NCI-H1930 (cell line): ENCODE data around the gene MIOX.
"Not testable (repeated sequence)": the region's sequence is repeated elsewhere in the genome, so short reads cannot be mapped to it uniquely, and the experiment has no call there.

Experiments
- DNase-seq, 2 experiments: peaks; one replicate each; lab custom pipeline; 2025; lab: John Stamatoyannopoulos, UW

Gene MIOX

DNA sequence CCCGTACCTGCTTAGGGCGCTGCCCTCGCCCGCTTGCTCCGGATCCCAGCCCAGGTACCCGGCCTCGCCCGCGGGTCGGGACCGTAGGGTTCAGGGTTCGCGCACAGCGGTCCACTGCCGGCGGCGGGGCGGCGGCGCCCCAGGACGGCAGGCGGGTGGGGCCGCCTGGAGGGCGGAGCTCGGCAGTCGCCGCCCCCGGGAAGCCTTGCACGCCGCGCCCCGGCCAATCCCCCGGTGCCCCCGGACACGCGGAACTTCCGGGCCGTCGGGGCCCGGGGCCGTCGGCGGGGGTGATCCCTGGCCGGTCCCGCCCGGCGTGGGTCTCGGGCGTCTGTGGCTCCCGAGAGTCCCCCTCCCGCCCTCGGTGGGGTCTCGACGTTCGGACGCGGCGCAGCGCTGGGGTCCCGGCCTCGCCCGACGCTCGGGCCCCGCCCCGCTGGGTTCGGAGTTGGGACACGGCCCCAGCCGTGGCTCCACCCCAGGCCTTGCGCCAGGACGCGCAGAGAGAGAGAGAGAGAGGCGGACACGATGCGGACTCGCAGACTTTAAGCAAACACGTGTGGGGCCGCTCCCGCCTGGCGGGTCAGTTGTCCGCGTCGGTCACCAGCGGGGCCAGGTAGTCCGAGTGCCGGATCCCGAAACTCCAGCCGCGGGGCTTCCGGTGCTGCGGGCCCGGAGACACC lies 43.4 kb downstream of the MIOX start, which contains the start of gene TYMP:
TSS of gene TYMP (minus strand) at position 116 of the 683 bp plus-strand sequence. CDS start 303 bp downstream, outside the sequence.
- DNase-seq: peak in 1 of 2 experiments; percentile 43

DNA sequence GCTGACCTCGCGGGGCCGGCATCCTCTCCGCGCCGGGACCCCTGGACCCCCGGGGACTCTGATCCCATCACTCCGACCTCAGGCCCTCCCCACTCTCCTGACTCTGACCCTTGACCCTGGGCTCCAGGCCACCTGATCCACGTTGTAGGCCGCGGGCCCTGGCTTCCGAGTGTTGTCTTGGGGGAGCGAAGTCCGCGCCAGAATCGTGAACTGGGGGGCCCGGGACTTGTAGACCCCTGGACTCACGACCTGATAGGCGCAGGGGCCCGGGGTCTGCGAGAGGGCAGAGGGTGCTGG lies 43.9 kb downstream of the MIOX start:
- no peak for DNase-seq

DNA sequence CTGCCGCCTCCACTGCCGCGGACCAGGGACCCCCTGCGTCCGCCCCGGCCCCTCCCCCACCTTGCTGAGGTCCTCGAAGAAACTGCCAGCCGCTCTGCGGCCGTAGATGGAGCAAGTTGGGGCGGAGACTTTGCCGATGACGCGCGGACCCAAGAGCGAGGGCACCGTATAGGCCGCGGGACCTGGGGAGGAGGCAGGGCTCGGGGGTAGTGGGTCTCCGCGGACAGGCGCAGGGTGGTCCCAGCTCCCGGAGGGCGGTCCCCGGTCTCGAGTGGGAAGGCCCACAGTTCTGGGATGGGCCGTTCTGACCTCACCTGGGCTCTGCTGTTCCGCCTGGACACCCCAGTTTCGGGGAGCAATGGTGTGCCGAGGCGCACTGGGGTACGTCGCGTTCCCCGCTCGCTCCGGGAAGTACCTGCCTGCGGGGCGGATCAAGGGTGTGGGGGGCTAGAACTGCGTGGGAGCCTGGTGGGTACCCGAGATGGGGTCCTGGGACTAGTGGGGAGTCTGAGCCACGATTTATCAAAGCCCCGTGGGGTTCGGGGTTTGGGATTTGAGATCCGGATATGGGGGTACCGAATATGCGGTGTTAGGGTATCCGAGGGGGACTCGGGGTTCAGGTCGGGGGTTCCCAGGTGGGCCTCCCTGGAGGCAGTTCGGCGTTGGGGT lies 44.4 kb downstream of the MIOX start:
- DNase-seq: peak; percentile 59 to 74

DNA sequence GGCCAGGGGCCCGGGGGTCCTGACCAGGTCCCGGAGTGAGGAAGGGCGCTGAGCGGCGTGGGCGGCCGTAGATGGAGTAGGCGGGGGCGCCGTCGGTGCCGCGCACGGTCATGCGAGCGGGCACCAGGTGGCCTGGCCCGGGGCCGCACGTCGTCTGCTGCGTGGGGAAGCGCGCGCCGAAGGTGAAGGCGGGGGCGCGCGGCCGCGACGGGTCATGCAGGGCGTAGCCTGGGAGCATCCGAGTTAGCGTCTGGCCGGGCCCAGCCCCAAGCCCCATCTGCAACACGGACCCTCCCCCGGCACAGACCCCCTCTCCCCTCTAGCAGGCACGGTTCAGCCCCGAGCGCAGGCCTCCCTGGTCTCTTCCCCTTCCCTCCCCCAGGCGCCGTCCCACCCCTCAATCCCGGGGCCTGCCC lies 44.9 kb downstream of the MIOX start:
- peak in 1 of 2 experiments; percentile 35 for DNase-seq

DNA sequence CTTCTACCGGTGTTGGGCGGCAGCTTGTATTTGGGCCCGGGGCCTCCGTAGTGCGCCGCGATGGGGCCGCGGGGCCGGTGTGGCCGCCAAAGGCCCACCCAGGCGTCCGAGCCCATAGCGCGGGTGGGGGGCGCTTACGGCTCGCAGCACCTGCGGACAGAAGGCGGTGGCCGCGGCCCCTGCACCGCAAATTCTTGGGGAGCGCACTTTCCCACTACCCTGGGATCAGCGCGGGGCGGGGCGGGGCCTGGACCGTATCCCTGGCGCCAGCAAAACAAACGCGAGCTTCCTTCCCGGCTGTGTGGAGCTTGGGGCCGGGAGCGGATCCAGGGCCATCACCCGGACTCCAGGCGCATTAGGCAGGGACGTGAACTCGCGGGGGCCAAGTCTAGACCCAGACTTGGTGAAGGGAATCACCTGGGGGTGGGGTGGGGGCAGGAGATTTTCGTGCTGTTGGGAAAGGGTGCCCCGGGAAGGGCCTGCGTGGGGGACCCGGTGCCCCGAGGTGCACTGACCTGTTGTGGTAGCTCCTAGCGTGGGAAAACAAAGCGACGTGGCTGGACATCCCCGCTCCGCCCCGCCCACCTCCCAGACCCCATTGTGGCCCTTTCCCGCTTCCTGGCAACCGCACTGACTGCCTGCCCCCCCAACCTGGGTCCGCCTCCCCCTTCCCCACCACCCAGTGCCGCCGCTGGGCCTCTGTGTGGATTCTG lies 45.5 kb downstream of the MIOX start:
- no peak for DNase-seq

DNA sequence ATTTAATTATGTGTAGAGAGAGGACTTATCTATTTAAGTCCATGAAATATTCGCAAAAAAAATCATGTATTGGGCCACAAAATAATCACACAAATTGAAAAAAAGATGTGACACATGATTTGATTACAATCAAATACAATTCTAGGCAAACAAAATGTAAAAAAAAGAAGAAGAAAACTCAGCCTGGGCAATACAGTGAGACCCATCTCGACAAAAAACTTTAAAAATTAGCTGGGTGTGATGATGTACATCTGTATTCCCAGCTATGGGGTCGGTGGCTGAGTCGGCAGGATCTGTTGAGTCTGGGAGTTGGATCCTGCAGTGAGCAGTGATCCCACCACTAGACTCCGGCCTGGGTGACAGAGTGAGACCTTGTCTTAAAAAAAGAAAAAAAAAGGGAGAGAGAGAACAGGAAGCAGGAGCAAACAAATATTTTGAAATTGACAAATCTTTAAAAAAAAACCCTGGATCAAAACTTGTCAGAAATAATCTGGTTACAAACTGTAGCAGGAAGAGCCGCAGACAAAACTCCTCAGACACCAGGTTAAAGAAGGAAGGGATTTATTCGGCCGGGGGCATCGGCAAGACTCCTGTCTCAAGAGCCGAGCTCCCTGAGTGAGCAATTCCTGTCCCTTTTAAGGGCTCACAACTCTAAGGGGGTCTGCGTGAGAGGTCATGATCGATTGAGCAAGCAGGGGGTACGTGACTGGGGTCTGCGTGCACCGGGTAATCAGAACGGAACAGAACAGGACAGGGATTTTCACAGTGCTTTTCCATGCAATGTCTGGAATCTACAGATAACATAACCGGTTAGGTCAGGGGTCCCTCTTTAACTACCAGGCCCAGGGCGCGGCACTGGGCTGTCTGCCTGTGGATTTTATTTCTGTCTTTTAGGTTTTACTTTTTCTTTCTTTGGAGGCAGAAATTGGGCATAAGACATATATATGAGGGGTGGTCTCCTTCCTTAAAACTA lies 46.5 kb downstream of the MIOX start:
- no peak for DNase-seq

DNA sequence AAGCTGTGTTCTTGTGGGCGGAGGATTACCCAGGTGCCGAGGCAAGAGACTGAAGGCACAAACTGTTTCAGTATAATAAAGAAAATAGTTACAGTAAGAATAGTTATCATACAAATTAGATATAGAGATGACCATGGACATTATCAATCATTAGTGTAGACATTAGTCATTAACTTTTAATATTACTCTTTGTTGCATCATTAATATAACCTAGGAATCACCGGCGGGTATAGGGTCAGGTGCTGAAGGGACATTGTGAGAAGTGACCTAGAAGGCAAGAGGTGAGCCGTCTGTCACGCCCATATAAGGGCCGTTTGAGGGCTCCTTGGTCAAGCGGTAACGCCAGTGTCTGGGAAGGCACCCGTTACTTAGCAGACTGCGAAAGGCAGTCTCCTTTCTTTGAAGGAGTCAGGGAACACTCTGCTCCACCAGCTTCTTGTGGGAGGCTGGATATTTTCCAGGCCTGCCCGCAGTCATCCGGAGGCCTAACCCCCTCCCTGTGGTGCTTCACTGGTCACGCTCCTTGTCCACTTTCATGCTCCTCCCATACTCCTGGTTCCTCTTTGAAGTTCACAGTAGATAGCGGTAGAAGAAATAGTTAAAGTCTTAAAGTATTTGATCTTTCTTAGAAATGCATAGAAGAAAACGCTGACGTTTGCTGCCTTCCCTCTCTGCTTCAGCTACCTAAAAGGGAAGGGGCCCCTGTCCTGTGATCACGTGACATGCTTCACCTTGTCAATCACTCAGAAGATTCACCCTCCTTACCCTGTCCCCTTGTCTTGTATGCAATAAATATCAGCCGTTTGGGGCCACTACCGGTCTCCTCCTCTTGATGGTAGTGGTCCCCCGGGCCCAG lies 47.4 kb downstream of the MIOX start:
- not testable (repeated sequence) for DNase-seq

DNA sequence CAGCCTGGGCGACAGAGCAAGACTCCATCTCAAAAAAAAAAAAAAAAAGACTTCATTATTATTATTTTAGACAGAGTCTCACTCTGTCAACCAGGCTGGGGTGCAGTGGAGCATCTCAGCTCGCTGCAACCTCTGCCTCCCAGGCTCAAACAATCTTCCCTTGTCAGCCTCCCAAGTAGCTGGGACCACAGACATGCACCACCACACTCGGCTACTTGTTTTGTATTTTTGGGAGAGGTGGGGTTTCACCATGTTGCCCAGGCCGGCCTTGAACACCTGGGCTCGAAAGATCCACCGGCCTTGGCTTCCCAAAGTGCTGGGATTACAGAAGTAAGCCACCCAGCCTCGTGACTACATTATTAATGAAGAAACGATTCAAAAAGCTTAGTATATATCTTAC lies 48.5 kb downstream of the MIOX start:
- DNase-seq: no peak

DNA sequence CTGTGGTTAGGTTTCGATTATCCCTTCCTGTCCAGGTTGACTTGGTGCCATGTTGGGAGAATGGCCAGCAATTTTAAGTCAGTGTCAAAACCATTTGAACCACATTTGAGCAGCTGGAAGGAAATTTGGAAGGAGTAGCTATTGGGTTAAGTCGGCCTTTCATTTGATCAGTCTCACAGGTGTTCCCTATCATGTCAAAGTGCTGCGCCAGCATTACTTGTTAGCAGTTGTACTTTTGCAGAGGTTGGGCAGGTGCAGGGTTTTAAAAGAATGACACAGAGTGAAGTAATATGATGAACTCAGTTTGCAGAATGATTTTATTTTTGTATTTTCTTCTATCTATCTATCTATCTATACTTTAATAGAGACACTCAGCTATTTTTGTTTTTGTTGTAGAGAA lies 49.6 kb downstream of the MIOX start:
- no peak for DNase-seq

DNA sequence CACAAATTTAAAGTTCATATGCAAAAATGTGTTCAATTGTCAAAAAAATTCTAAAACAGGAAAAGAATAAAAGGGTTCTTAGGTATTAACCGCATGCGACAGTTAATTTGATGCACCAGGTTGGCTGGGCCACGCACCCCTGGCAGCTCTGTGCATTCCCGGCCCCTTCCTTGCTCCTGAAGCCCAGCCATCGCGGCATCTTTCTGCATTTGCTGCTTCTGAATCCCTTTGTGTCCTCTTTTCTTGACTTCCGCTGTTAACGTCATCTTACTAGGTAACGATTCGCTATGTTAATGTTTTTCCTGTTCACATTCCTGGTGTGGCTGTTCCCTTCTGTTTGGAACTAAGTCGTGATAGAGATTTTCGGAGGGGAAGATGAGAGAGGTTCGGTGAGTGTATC lies 51.1 kb downstream of the MIOX start:
- no peak for DNase-seq
